Calu3 (cell line): ENCODE data around the gene EPB41L5. TPM values are rescaled to one million over a fixed set of nuclear protein-coding genes. Genes with fewer than 3 reads are reported as not detected.
"Not testable (repeated sequence)": the region's sequence is repeated elsewhere in the genome, so short reads cannot be mapped to it uniquely, and the experiment has no call there.

Experiments used
- BruUV-seq: library from RNA; stranded (reverse); fragments of 400-500 nt; replicated peaks from 2 replicates; lab custom pipeline; 2021; lab: Mats Ljungman, UMichigan
- CTCF ChIA-PET: fragments of 300-600 bp; sonication (Branson Sonifier 250); formaldehyde crosslinking; loops from one replicate; lab custom pipeline; 2022; ENCODE audit warnings: antibody characterized with exemption; lab: Charles Lee
- DNase-seq: peaks from one replicate; pipeline ENCODE4 v3.0.0; 2022
- H3K27ac Mint-ChIP-seq: one replicate; pipeline ENCODE4 v1.8.0; 2022; ENCODE audit warnings: mixed read lengths; ENCODE audit not compliant: unreplicated experiment
- H3K27me3 Mint-ChIP-seq: one replicate; pipeline ENCODE4 v1.8.0; 2022; ENCODE audit warnings: mixed read lengths; ENCODE audit not compliant: unreplicated experiment
- H3K36me3 Mint-ChIP-seq: one replicate; pipeline ENCODE4 v1.8.0; 2022; ENCODE audit warnings: mild to moderate bottlenecking, moderate library complexity, mixed read lengths; ENCODE audit not compliant: insufficient read depth, unreplicated experiment
- H3K4me1 Mint-ChIP-seq: one replicate; pipeline ENCODE4 v1.8.0; 2022; ENCODE audit warnings: mild to moderate bottlenecking, low read depth, mixed read lengths; ENCODE audit not compliant: unreplicated experiment
- H3K4me3 Mint-ChIP-seq: one replicate; pipeline ENCODE4 v1.8.0; 2022; ENCODE audit warnings: mild to moderate bottlenecking, low read depth, moderate library complexity, mixed read lengths; ENCODE audit not compliant: unreplicated experiment
- H3K9me3 Mint-ChIP-seq: one replicate; pipeline ENCODE4 v1.8.0; 2022; ENCODE audit warnings: low read depth, mixed read lengths; ENCODE audit not compliant: unreplicated experiment
- CTCF ChIP-seq: fragments of 200-600 bp; IDR thresholded peaks from one replicate; pipeline ENCODE4 v1.8.0; 2022; ENCODE audit warnings: antibody characterized with exemption; ENCODE audit not compliant: unreplicated experiment
- intact Hi-C: fragments of 100-400 bp; cut with micrococcal nuclease; formaldehyde crosslinking; loops from one replicate; pipeline ENCODE4 v1.10.0; 2022; ENCODE audit not compliant: unreplicated experiment
- total RNA-seq: library from RNA; stranded (reverse); gene quantifications from 2 replicates; pipeline ENCODE4 v1.2.3, GENCODE V29; 2022

Gene EPB41L5
- total RNA-seq, 1 experiment from 2014 or later: 27.7 TPM

- no peak for TF ChIP-seq CTCF
- intact Hi-C loops: no loop called here
- no TSS peak for BruUV-seq
- H3K36me3 Mint-ChIP-seq: no peaks in the 10 kb centered on the region
- H3K27ac Mint-ChIP-seq: no peak overlapping the region
- CTCF ChIA-PET: no interaction called here
- no peak overlapping the region for H3K4me3 Mint-ChIP-seq
- H3K4me1 Mint-ChIP-seq: no peaks in the 10 kb centered on the region
- no peak for DNase-seq
- no peaks in the 10 kb centered on the region for H3K27me3 Mint-ChIP-seq
- H3K9me3 Mint-ChIP-seq: no peaks in the 10 kb centered on the region
These were observed 16.7 kb upstream of the EPB41L5 start for GRCh38 chr2:119996148-119996547.

- CTCF ChIA-PET: interaction anchor here (1.1 kb wide), 1 partner anchor 16 kb away, joined by 3 read pairs; the partner anchor contains the start of gene EPB41L5
- H3K4me3 Mint-ChIP-seq, H3K9me3 Mint-ChIP-seq, H3K27ac Mint-ChIP-seq, H3K4me1 Mint-ChIP-seq, BruUV-seq, intact Hi-C loops, H3K27me3 Mint-ChIP-seq, DNase-seq, H3K36me3 Mint-ChIP-seq: not testable (repeated sequence)
These were observed 15.7 kb upstream of the EPB41L5 start for GRCh38 chr2:119996896-119997891.

GRCh38 chr2:120001471-120001870 is 11.4 kb upstream of the EPB41L5 start:
- no peaks in the 10 kb centered on the region for H3K4me1 Mint-ChIP-seq
- H3K4me3 Mint-ChIP-seq: no peak overlapping the region
- no peak for DNase-seq
- H3K27me3 Mint-ChIP-seq: no peaks in the 10 kb centered on the region
- no peak overlapping the region for H3K27ac Mint-ChIP-seq
- TF ChIP-seq CTCF: no peak
- CTCF ChIA-PET: no interaction called here
- intact Hi-C loops: no loop called here
- H3K9me3 Mint-ChIP-seq: no peaks in the 10 kb centered on the region
- no peaks in the 10 kb centered on the region for H3K36me3 Mint-ChIP-seq
- BruUV-seq: no TSS peak

- Mint-ChIP-seq H3K4me3 (no peak overlapping the region), H3K4me1 (no peaks in the 10 kb centered on the region), H3K9me3 (no peaks in the 10 kb centered on the region), H3K36me3 (no peaks in the 10 kb centered on the region), H3K27ac (no peak overlapping the region), H3K27me3 (no peaks in the 10 kb centered on the region)
- TF ChIP-seq CTCF: no peak
- intact Hi-C loops: no loop called here
- no peak for DNase-seq
- no TSS peak for BruUV-seq
- CTCF ChIA-PET: no interaction called here
These were observed 8.6 kb upstream of the EPB41L5 start for GRCh38 chr2:120004254-120004653.
